Mammary microvascular endothelial cell (primary cell): ENCODE data around the gene MOK. TPM values are rescaled to one million over a fixed set of nuclear protein-coding genes. Genes with fewer than 3 reads are reported as not detected.

Experiments
- total RNA-seq: library from RNA; depleted of rRNA; stranded (reverse); fragments of >200 nt; gene quantifications from 2 replicates; pipeline ENCODE4 v1.2.3, GENCODE V29; 2015

MOK gene, protein sequence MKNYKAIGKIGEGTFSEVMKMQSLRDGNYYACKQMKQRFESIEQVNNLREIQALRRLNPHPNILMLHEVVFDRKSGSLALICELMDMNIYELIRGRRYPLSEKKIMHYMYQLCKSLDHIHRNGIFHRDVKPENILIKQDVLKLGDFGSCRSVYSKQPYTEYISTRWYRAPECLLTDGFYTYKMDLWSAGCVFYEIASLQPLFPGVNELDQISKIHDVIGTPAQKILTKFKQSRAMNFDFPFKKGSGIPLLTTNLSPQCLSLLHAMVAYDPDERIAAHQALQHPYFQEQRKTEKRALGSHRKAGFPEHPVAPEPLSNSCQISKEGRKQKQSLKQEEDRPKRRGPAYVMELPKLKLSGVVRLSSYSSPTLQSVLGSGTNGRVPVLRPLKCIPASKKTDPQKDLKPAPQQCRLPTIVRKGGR
- total RNA-seq = 3.4 and 8.2 TPM in 2 replicates

GRCh38 chr14:102304611-102305506 is at the start of gene MOK:
Gene MOK (minus strand): TSS chr14:102305164. CDS start chr14:102304968, 196 bp downstream.

GRCh38 chr14:102319351-102320032 is 14.5 kb upstream of the MOK start, which contains the start of gene ZNF839:
Gene ZNF839 (plus strand): TSS chr14:102319746. CDS start chr14:102319766, 20 bp downstream.

Other genes starting within 250 kb of the MOK start
- 1,328 and 1,548 TPM in 2 replicates for gene HSP90AA1, start 218.1 kb downstream of the MOK start, total RNA-seq
- gene WDR20, start 165.3 kb downstream of the MOK start, total RNA-seq = 13.9 and 15.3 TPM in 2 replicates
- 5.0 TPM in 2 replicates for gene ZNF839, start 14.6 kb upstream of the MOK start, total RNA-seq
- gene CINP, start 57.7 kb upstream of the MOK start, total RNA-seq = 54.4 and 70.4 TPM in 2 replicates
- 6.3 and 6.9 TPM in 2 replicates for gene TECPR2, start 57.8 kb upstream of the MOK start, total RNA-seq
- gene ANKRD9, start 204.6 kb upstream of the MOK start, total RNA-seq = 29.8 and 34.6 TPM in 2 replicates